Measurements from ENCODE around the gene TXNRD3. TPM values are rescaled to one million over a fixed set of nuclear protein-coding genes. Genes with fewer than 3 reads are reported as not detected.
A peak's percentile ranks its signal among the peaks of the same experiment; 100 is the strongest.

The TXNRD3 gene
- total RNA-seq, 1 donor from 2014 or later = 4.1 TPM

DNA sequence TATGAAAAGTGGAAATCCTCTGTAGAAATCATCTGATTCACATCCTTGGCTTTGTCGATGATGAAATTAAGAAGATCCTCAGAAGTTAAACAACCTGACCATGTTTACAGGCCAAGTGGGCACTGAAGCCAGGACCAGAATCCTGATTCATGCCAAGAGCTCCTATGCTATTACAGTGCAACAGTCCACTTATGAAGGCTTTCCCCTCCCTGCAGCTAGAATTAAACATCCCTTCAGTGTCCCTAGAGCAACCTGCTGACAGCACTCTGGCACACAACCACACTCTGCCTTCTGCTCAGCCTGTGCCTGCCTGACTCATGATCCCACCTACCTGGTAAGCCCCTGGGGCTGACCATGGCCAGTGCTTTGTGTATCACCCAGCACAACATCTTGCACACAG is 33.8 kb downstream of the TXNRD3 start:
- Histone ChIP-seq H3K36me3 (no peaks in the 10 kb centered on the region), H3K27me3 (ENCODE audit: low read depth) (no peaks in the 10 kb centered on the region), H3K4me3 (no peak overlapping the region), H3K9me3 (replicated peaks) (no peaks in the 10 kb centered on the region), H3K4me1 (peaks cover 18% of the 10 kb centered on the region), H3K27ac (replicated peaks) (peak overlapping the region; percentile 36)
- peak; percentile 54 for DNase-seq
- intact Hi-C loops (cut with micrococcal nuclease) = no loop called here
- TF ChIP-seq, protein P1, sequence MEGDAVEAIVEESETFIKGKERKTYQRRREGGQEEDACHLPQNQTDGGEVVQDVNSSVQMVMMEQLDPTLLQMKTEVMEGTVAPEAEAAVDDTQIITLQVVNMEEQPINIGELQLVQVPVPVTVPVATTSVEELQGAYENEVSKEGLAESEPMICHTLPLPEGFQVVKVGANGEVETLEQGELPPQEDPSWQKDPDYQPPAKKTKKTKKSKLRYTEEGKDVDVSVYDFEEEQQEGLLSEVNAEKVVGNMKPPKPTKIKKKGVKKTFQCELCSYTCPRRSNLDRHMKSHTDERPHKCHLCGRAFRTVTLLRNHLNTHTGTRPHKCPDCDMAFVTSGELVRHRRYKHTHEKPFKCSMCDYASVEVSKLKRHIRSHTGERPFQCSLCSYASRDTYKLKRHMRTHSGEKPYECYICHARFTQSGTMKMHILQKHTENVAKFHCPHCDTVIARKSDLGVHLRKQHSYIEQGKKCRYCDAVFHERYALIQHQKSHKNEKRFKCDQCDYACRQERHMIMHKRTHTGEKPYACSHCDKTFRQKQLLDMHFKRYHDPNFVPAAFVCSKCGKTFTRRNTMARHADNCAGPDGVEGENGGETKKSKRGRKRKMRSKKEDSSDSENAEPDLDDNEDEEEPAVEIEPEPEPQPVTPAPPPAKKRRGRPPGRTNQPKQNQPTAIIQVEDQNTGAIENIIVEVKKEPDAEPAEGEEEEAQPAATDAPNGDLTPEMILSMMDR (IDR thresholded peaks at IDR 0.05; ENCODE audit: borderline replicate concordance) = no peak

DNA sequence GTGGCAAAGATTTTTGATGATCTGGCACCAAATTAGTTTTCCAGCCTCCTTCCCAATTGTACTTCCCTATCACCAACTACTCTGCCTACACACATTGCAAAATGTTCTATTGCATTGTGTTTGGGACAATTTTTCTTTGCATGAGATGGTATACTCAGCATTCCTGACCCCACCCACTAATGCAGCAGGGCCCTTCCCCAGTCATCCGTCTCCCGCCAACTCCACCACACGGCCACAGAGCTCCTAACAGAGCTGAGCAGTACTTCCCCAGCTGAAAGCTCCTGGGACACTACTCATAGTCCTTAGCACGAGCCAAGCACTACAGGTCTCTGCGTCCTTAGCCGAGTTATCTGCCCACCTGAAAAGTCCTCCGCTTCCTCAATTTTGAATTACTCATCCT is 34.2 kb downstream of the TXNRD3 start:
- H3K27ac ChIP-seq (replicated peaks) = peak overlapping the region; percentile 36
- peaks cover 18% of the 10 kb centered on the region for H3K4me1 ChIP-seq
- H3K9me3 ChIP-seq (replicated peaks) = no peaks in the 10 kb centered on the region
- no peak overlapping the region for H3K4me3 ChIP-seq
- intact Hi-C loops (cut with micrococcal nuclease) = no loop called here
- DNase-seq = no peak
- TF ChIP-seq, protein P1 (IDR thresholded peaks at IDR 0.05; ENCODE audit: borderline replicate concordance) = no peak
- H3K27me3 ChIP-seq (ENCODE audit: low read depth) = no peaks in the 10 kb centered on the region
- H3K36me3 ChIP-seq = no peaks in the 10 kb centered on the region

DNA sequence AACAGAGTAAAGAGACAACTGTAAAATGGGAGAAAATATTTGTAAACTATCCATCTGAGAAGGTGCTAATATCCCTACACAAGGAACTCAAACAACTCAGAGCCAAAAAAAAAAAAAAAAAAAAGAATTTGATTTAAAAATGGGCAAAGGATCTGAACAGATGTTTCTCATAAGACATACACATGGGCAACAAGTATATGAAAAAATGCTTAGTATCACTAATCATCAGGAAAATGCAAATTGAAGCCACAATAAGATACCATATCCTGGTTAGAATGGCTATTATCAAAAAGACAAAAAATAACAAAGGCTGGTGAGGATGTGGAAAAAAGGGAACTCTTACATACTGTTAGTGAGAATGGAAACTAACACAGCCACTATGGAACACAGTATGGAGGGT is 36.2 kb downstream of the TXNRD3 start:
- intact Hi-C loops (cut with micrococcal nuclease) = no loop called here
- Histone ChIP-seq H3K4me3 (no peak overlapping the region), H3K4me1 (peaks cover 18% of the 10 kb centered on the region), H3K27me3 (ENCODE audit: low read depth) (no peaks in the 10 kb centered on the region), H3K9me3 (replicated peaks) (no peaks in the 10 kb centered on the region), H3K27ac (replicated peaks) (no peak overlapping the region), H3K36me3 (peaks cover 5% of the 10 kb centered on the region)
- TF ChIP-seq, protein P1 (IDR thresholded peaks at IDR 0.05; ENCODE audit: borderline replicate concordance) = no peak
- DNase-seq = no peak

DNA sequence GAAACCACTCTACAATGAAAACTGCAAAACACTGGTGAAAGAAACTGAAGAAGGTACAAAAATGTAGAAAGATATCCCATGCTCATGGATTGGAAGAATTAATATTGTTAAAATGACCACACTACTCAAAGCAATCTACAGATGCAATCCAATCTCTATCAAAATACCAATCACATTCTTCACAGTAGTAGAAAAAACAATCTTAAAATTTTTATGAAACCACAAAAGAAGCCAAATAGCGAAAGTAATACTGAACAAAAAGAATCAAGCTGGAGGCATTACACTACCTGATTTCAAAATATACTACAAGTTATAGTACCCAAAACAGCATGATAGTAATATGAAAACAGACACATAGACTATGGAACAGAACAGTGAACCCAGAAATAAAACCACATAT is 36.9 kb downstream of the TXNRD3 start:
- no peak for DNase-seq
- H3K4me3 ChIP-seq = no peak overlapping the region
- H3K9me3 ChIP-seq (replicated peaks) = no peaks in the 10 kb centered on the region
- H3K27ac ChIP-seq (replicated peaks) = no peak overlapping the region
- TF ChIP-seq, protein P1 (IDR thresholded peaks at IDR 0.05; ENCODE audit: borderline replicate concordance) = no peak
- peaks cover 18% of the 10 kb centered on the region for H3K4me1 ChIP-seq
- no peaks in the 10 kb centered on the region for H3K27me3 ChIP-seq (ENCODE audit: low read depth)
- peaks cover 6% of the 10 kb centered on the region for H3K36me3 ChIP-seq
- intact Hi-C loops (cut with micrococcal nuclease) = no loop called here

DNA sequence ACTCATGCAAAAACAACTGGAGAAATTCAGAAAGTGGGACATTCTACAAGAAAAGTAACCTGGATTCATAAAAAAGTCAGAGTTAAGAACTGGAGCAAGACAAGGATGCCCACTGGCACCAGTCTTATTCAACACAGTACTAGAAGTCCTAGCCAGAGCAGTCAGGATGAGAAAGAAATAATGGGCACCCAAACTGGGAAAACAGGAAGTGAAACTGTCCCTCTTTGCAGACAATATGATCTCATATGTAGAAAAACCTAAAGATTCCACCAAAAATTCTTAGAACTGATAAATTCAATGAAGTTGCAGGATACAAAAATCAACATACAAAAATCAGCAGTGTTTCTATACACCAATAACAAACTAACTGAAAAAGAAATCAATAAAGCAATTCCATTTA is 37.4 kb downstream of the TXNRD3 start:
- Histone ChIP-seq H3K36me3 (peaks cover 6% of the 10 kb centered on the region), H3K4me1 (peaks cover 18% of the 10 kb centered on the region)
- DNase-seq = no peak

More for the DNA sequence above, 37.4 kb downstream of the TXNRD3 start:
- Histone ChIP-seq H3K9me3 (replicated peaks) (no peaks in the 10 kb centered on the region), H3K27ac (replicated peaks) (no peak overlapping the region), H3K27me3 (ENCODE audit: low read depth) (no peaks in the 10 kb centered on the region), H3K4me3 (no peak overlapping the region)
- TF ChIP-seq, protein P1 (IDR thresholded peaks at IDR 0.05; ENCODE audit: borderline replicate concordance) = no peak
- intact Hi-C loops (cut with micrococcal nuclease) = no loop called here

Measured in left ventricle myocardium inferior (tissue), 1 donor.